ENCODE data around the gene RNF121. TPM values are rescaled to one million over a fixed set of nuclear protein-coding genes. Genes with fewer than 3 reads are reported as not detected.

RNF121 gene
- total RNA-seq, 6 experiments from 2014 or later: 36.7 to 41.6 (median 38.7) TPM

DNA sequence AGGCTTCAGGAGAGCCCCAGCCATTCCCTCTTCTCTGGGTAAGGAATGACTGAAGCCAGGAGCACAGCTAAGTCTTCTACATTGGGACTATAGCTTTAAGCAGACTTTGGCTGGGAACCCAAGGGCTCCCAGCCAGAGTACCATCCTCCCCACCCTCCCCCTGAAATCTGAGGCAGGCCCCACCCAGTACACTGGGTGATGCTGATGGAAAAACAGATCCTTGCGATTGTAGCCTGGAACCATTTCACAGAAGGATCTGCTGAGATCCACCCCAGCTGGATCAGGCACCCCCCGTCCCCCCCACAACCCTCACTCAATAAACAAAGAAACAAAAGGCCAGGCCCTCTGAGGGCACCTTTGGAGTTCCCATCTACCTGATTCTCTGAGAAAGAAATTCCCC lies 109.6 kb downstream of the RNF121 start:
- no peak overlapping the region for H3K4me3 Mint-ChIP-seq

GRCh38 chr11:72039031-72039855 lies 110.4 kb downstream of the RNF121 start:
- no peak for TF ChIP-seq CTCF (IDR thresholded peaks at IDR 0.05)
- H3K9me3 Mint-ChIP-seq: no peaks in the 10 kb centered on the region
- peak; percentile 13 for DNase-seq

More for the DNA sequence above, 109.6 kb downstream of the RNF121 start:
- no peaks in the 10 kb centered on the region for H3K9me3 Mint-ChIP-seq
- no peak for TF ChIP-seq CTCF (IDR thresholded peaks at IDR 0.05)
- H3K27ac Mint-ChIP-seq: no peak overlapping the region
- DNase-seq: peak; percentile 64
- H3K27me3 Mint-ChIP-seq (ENCODE audit: insufficient read depth): no peaks in the 10 kb centered on the region; the same call in 1 of the 2 replicates
- H3K36me3 Mint-ChIP-seq (ENCODE audit: low read depth): peaks cover 13% of the 10 kb centered on the region; the same call in 1 of the 2 replicates
- H3K4me1 Mint-ChIP-seq (ENCODE audit: low read depth): peaks cover 28% of the 10 kb centered on the region

DNA sequence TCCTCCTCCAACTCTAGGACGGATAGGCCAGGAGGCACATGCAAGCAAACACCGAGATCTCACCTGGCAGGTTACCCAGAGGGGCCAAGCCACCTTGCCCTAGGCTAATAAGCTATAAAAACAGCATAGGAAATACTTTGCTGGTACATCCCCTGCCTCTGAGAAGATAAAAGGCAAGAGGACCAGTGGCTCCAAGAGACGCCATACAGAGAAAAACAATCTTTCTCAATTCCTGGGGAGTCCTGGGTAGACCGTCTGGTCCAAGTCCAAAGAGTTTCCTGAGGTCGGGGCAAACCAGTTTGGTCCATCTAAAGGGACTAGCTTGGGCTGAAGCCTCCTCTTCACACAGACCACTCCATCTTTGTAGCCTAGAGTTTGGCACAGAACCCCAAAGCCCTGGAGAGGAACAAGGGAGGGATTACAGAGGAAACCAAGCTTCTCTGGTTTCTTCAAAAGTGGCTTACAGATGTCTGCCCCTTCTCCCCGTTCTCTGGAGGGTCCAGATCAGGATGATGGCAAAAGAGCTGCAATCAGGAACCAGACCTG lies 111.1 kb downstream of the RNF121 start:
- H3K9me3 Mint-ChIP-seq: no peaks in the 10 kb centered on the region
- no peak overlapping the region for H3K4me3 Mint-ChIP-seq
- peaks cover 37% of the 10 kb centered on the region for H3K4me1 Mint-ChIP-seq (ENCODE audit: low read depth)
- no peak overlapping the region for H3K27ac Mint-ChIP-seq
- no peaks in the 10 kb centered on the region; the same call in 1 of the 2 replicates for H3K27me3 Mint-ChIP-seq (ENCODE audit: insufficient read depth)
- DNase-seq: no peak
- TF ChIP-seq CTCF (IDR thresholded peaks at IDR 0.05): no peak
- H3K36me3 Mint-ChIP-seq (ENCODE audit: low read depth): peaks cover 13% of the 10 kb centered on the region; the same call in 1 of the 2 replicates

More at GRCh38 chr11:72039031-72039855, 110.4 kb downstream of the RNF121 start:
- Mint-ChIP-seq H3K4me3 (no peak overlapping the region), H3K4me1 (ENCODE audit: low read depth) (peaks cover 34% of the 10 kb centered on the region), H3K27ac (no peak overlapping the region), H3K36me3 (ENCODE audit: low read depth) (peaks cover 13% of the 10 kb centered on the region; the same call in 1 of the 2 replicates), H3K27me3 (ENCODE audit: insufficient read depth) (no peaks in the 10 kb centered on the region; the same call in 1 of the 2 replicates)

DNA sequence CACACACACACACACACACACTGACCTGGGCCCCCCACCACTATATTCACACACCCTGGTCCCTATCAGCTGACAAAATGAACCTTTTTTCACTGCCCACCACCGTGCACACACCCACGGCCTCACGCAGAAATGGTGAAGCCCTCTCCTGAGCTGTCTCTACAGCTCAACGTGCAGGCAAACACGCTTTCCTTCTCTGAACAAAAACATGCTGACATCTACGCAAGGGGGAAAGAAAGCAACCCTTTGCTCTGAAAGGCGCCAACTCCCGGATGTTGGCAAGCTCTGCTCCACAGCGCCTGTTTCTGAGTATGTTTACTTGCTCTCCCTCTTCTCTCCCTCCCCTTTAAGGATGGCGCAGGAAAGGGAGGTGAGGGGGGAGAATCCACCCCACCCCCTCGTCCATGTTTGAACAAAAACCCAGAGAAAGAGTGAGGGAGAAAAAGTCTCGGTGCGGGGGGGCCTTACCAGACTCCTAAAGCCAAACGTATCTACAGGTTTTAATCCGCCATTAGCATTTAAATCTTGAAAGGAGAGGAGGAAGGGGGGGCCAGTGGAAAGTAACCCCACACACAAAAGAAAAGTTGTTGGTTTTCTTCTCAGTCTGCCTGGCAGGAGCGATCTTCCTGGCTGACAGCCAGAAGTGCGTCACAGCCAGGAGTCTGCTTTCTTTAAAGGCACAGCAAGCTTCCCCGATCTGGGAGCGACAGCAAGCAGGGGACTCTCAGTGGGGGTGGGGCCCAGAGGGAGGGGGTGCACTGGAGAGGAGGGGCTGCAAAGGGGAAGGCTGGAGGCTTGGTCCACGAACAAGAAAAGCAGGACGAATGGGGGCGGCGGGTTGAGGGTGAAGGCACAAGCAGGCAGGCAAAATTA lies 111.9 kb downstream of the RNF121 start:
- Mint-ChIP-seq H3K4me3 (no peak overlapping the region), H3K27ac (no peak overlapping the region), H3K36me3 (ENCODE audit: low read depth) (peaks cover 9% of the 10 kb centered on the region; the same call in 1 of the 2 replicates), H3K4me1 (ENCODE audit: low read depth) (peaks cover 40% of the 10 kb centered on the region), H3K27me3 (ENCODE audit: insufficient read depth) (no peaks in the 10 kb centered on the region; the same call in 1 of the 2 replicates), H3K9me3 (no peaks in the 10 kb centered on the region)
- TF ChIP-seq CTCF (IDR thresholded peaks at IDR 0.05): 0 out of 2 replicates have a peak, but pooled peaks have one; percentile 7
- peak; percentile 88 for DNase-seq

DNA sequence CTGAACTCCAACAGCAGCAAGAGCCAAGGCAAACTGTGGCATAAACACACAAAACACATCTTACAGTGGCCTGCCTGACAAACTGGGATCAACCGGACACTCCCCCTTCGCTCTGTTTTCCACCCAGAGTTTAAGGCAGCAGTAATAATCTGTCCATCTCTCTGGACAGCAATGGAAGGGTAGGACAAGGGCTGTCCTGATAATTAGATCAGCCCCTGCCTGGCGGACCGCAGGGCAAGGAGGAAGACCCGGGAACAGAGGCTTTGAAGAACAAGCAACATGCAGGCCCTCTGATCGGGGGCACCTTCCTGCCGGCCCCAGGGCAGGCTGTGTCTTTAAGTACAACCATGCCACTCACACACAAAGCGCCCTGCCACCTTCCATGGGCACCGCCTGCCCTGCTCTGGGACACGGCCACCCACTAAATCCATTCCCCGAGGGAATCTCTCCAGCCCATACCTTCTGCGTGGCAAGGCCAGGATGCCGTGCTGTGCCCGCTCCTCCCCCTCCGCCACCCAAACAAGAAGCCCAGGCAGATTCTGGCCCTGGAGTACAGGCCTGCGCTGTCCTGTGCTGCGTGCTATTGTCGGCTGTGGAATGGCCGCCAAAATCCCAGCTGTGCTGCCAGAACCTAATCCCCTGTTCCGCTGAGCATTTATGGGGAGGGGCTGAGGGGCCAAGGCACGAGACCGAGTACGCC lies 112.7 kb downstream of the RNF121 start:
- DNase-seq: peak; percentile 69
- no peak for TF ChIP-seq CTCF (IDR thresholded peaks at IDR 0.05)
- H3K27ac Mint-ChIP-seq: no peak overlapping the region
- peaks cover 6% of the 10 kb centered on the region; the same call in 1 of the 2 replicates for H3K36me3 Mint-ChIP-seq (ENCODE audit: low read depth)
- H3K4me1 Mint-ChIP-seq (ENCODE audit: low read depth): peaks cover 39% of the 10 kb centered on the region
- H3K4me3 Mint-ChIP-seq: no peak overlapping the region
- no peaks in the 10 kb centered on the region for H3K9me3 Mint-ChIP-seq
- no peaks in the 10 kb centered on the region; the same call in 1 of the 2 replicates for H3K27me3 Mint-ChIP-seq (ENCODE audit: insufficient read depth)
